H1 (cell line): ENCODE data around the gene FAM219A. TPM values are rescaled to one million over a fixed set of nuclear protein-coding genes. Genes with fewer than 3 reads are reported as not detected.

ENCODE experiments used
- CTCF ChIA-PET: fragments of 300-600 bp; sonication (Branson Sonifier 250); formaldehyde crosslinking; loops from one replicate; lab custom pipeline; 2021; ENCODE audit not compliant: partially characterized antibody; lab: Charles Lee
- POLR2A ChIA-PET: fragments of 300-600 bp; sonication (Branson Sonifier 250); formaldehyde crosslinking; loops from one replicate; lab custom pipeline; 2021; ENCODE audit warnings: inconsistent platforms; ENCODE audit not compliant: partially characterized antibody; lab: Charles Lee
- DNase-seq, 2 experiments: peaks; one replicate each; pipeline versions ENCODE4 v3.0.0 to v3.0.0-alpha.2; 2010 to 2022; ENCODE audit warnings: low spot score in 2 of 2, low read depth in 1 of 2, mixed read lengths in 1 of 2
- FAIRE-seq: peaks from 2 replicates; lab custom pipeline; 2011; peaks lifted over from hg19 to GRCh38; lab: Jason Lieb, UNC
- H2AFZ ChIP-seq: 2 replicates; pipeline ENCODE4 v1.8.1; 2012; ENCODE audit warnings: low read length, inconsistent platforms
- H2AK5ac ChIP-seq: 2 replicates; pipeline ENCODE4 v1.6.1; 2013; ENCODE audit warnings: low read depth, low read length
- H2BK120ac ChIP-seq: replicated peaks from 2 replicates; pipeline ENCODE3; 2013; ENCODE audit warnings: low read depth, low read length, inconsistent platforms
- H2BK12ac ChIP-seq: 2 replicates; pipeline ENCODE4 v1.6.1; 2013; ENCODE audit warnings: low read depth, low read length
- H2BK15ac ChIP-seq: 2 replicates; pipeline ENCODE4 v1.6.1; 2013; ENCODE audit warnings: low read length
- H2BK20ac ChIP-seq: 2 replicates; pipeline ENCODE4 v1.6.1; 2013; ENCODE audit warnings: low read length
- H2BK5ac ChIP-seq: 2 replicates; pipeline ENCODE4 v1.6.1; 2013; ENCODE audit warnings: low read depth, low read length
- H3K14ac ChIP-seq: 2 replicates; pipeline ENCODE4 v1.6.1; 2013; ENCODE audit warnings: inconsistent platforms; ENCODE audit not compliant: insufficient read length
- H3K18ac ChIP-seq: 2 replicates; pipeline ENCODE4 v1.6.1; 2013; ENCODE audit warnings: low read length; ENCODE audit errors: extremely low read depth
- H3K23ac ChIP-seq: 2 replicates; pipeline ENCODE4 v1.6.1; 2013; ENCODE audit warnings: inconsistent platforms; ENCODE audit not compliant: insufficient read length
- H3K23me2 ChIP-seq: 2 replicates; pipeline ENCODE4 v1.6.1; 2013; ENCODE audit warnings: low read depth, low read length
- H3K27ac ChIP-seq: 2 replicates; pipeline ENCODE4 v1.6.1; 2011; ENCODE audit warnings: low read depth, low read length, inconsistent platforms
- H3K27me3 ChIP-seq, 4 experiments: replicated peaks in 1 of 4; 1 replicate in 1 of 4; 2 replicates in 3 of 4; pipeline versions ENCODE4 v1.6.1 to v1.8.1; 2011 to 2013; ENCODE audit warnings: low read length in 3 of 4, mild to moderate bottlenecking in 3 of 4, inconsistent platforms in 2 of 4, mixed read lengths in 2 of 4, moderate library complexity in 1 of 4; ENCODE audit not compliant: control insufficient read depth in 3 of 4, insufficient read depth in 3 of 4; ENCODE audit errors: extremely low read depth in 1 of 4
- H3K36me3 ChIP-seq, 4 experiments: 2 replicates each; pipeline versions ENCODE4 v1.6.1 to v1.8.1; 2011 to 2013; ENCODE audit warnings: mild to moderate bottlenecking in 4 of 4, low read length in 3 of 4, moderate library complexity in 2 of 4, control low read depth in 1 of 4, inconsistent platforms in 1 of 4; ENCODE audit not compliant: insufficient read depth in 4 of 4, control insufficient read depth in 2 of 4
- H3K4ac ChIP-seq: replicated peaks from 2 replicates; pipeline ENCODE3; 2013; ENCODE audit warnings: low read length, low read depth, mixed read lengths, inconsistent platforms; ENCODE audit not compliant: insufficient read length
- H3K4me1 ChIP-seq, 4 experiments: replicated peaks in 1 of 4; 1 replicate in 1 of 4; 2 replicates in 3 of 4; pipeline versions ENCODE4 v1.6.1 to v1.8.1; 2011 to 2013; ENCODE audit warnings: low read length in 3 of 4, inconsistent platforms in 2 of 4, mixed read lengths in 1 of 4; ENCODE audit not compliant: insufficient read depth in 4 of 4, control insufficient read depth in 3 of 4
- H3K4me2 ChIP-seq, 2 experiments: 2 replicates each; pipeline versions ENCODE4 v1.6.1 to v1.8.1; 2011 to 2013; ENCODE audit warnings: low read depth in 2 of 2, low read length in 2 of 2, control low read depth in 1 of 2, inconsistent platforms in 1 of 2, mild to moderate bottlenecking in 1 of 2; ENCODE audit not compliant: insufficient read depth in 1 of 2
- H3K4me3 ChIP-seq, 4 experiments: fragments of 200-600, 300-600 bp in 1 of 4; sonication (generic), shearing (Covaris generic), sonication (Bioruptor Twin) in 1 of 4; 2 replicates each; pipeline versions ENCODE4 v1.5.1 to v1.8.1; 2011 to 2016; ENCODE audit warnings: low read length in 4 of 4, low read depth in 3 of 4, control low read depth in 2 of 4, inconsistent platforms in 2 of 4, mild to moderate bottlenecking in 2 of 4, mixed read lengths in 1 of 4, moderate library complexity in 1 of 4; ENCODE audit not compliant: insufficient read depth in 2 of 4; ENCODE audit errors: extremely low read depth in 1 of 4
- H3K56ac ChIP-seq: replicated peaks from 2 replicates; pipeline ENCODE3; 2013; ENCODE audit warnings: low read depth, mild to moderate bottlenecking, mixed read lengths, low read length, inconsistent platforms; ENCODE audit not compliant: insufficient read length
- H3K79me1 ChIP-seq: 2 replicates; pipeline ENCODE4 v1.6.1; 2013; ENCODE audit warnings: low read depth, low read length, control low read depth
- H3K79me2 ChIP-seq, 2 experiments: 2 replicates each; pipeline versions ENCODE4 v1.6.1 to v1.8.1; 2012 to 2013; ENCODE audit warnings: low read length in 2 of 2, mild to moderate bottlenecking in 2 of 2, inconsistent platforms in 1 of 2; ENCODE audit not compliant: insufficient read depth in 2 of 2, control insufficient read depth in 1 of 2
- H3K9ac ChIP-seq, 4 experiments: replicated peaks in 1 of 4; 1 replicate in 1 of 4; 2 replicates in 3 of 4; pipeline versions ENCODE4 v1.6.1 to v1.8.1; 2011 to 2013; ENCODE audit warnings: low read depth in 3 of 4, low read length in 3 of 4, control low read depth in 2 of 4, mild to moderate bottlenecking in 2 of 4, moderate library complexity in 2 of 4, inconsistent platforms in 1 of 4; ENCODE audit errors: extremely low read depth in 1 of 4
- H3K9me3 ChIP-seq, 2 experiments: 2 replicates each; pipeline versions ENCODE4 v1.6.1 to v1.8.1; 2012 to 2013; ENCODE audit warnings: mild to moderate bottlenecking in 2 of 2, moderate library complexity in 2 of 2, control low read depth in 1 of 2, inconsistent platforms in 1 of 2, low read depth in 1 of 2, low read length in 1 of 2, mixed read lengths in 1 of 2; ENCODE audit not compliant: insufficient read depth in 2 of 2
- H4K20me1 ChIP-seq, 2 experiments: replicated peaks in 1 of 2; 2 replicates each; pipeline versions ENCODE3 to v1.8.1; 2011 to 2013; ENCODE audit warnings: inconsistent platforms in 2 of 2, low read length in 2 of 2, mild to moderate bottlenecking in 1 of 2; ENCODE audit not compliant: insufficient read depth in 2 of 2, control insufficient read depth in 1 of 2
- H4K5ac ChIP-seq: 2 replicates; pipeline ENCODE4 v1.6.1; 2013; ENCODE audit warnings: low read length, low read depth, mixed read lengths, inconsistent platforms; ENCODE audit not compliant: insufficient read length
- H4K8ac ChIP-seq: 2 replicates; pipeline ENCODE4 v1.8.0; 2013; ENCODE audit warnings: mild to moderate bottlenecking, moderate library complexity, low read length, inconsistent platforms; ENCODE audit not compliant: insufficient read depth; ENCODE audit errors: extremely low read depth
- H4K91ac ChIP-seq: replicated peaks from 2 replicates; pipeline ENCODE3; 2013; ENCODE audit warnings: low read length, mixed read lengths, inconsistent platforms; ENCODE audit not compliant: insufficient read length
- SUZ12 ChIP-seq: fragments of 200-600 bp; sonication (generic); IDR thresholded peaks from 2 replicates; pipeline ENCODE4 v1.6.1; 2012; ENCODE audit warnings: mild to moderate bottlenecking, inconsistent platforms, low read length, moderate library complexity, mixed read lengths
- WGBS, 2 experiments: shearing (Covaris generic) in 1 of 2; methylation state at CpG; one replicate each; pipeline versions ENCODE4 v1.1.6 to v1.1.7; 2013 to 2015; ENCODE audit warnings: low lambda C conversion rate in 2 of 2, mixed read lengths in 2 of 2, inconsistent platforms in 1 of 2, low coverage in 1 of 2, missing lambda C conversion rate in 1 of 2; ENCODE audit not compliant: insufficient replicate concordance in 2 of 2, insufficient coverage in 1 of 2, insufficient read length in 1 of 2; ENCODE audit errors: extremely low coverage in 1 of 2, missing lambda C conversion rate in 1 of 2; 5-methylcytosine and 5-hydroxymethylcytosine counted together
- polyA plus RNA-seq, 7 experiments: library from polyadenylated mRNA; depleted of rRNA in 3 of 7; stranded (reverse) in 5 of 7; unstranded in 2 of 7; fragments of >200 nt in 5 of 7; fragments of 200-250 nt in 2 of 7; gene quantifications; 1 replicate in 5 of 7; 2 replicates in 1 of 7; 4 replicates in 1 of 7; pipeline versions ENCODE4 v1.2.1 to v1.2.3, GENCODE V29; 2011 to 2013; ENCODE audit warnings: missing spikeins in 2 of 7, mixed read lengths in 2 of 7
- total RNA-seq: library from RNA; stranded (reverse); fragmentation: NEBNext Ultra II Directional; extraction: Animal tissue kit (Norgen Biotek cat#: 25700); gene quantifications from 2 replicates; pipeline ENCODE4 v1.2.1, GENCODE V29; 2021

FAM219A gene
- total and polyA plus RNA-seq, 2 of the 8 experiments (the other 6 are each of a cell fraction or from before 2014, with no cell fraction given), result 7.7 to 10.4 TPM

DNA sequence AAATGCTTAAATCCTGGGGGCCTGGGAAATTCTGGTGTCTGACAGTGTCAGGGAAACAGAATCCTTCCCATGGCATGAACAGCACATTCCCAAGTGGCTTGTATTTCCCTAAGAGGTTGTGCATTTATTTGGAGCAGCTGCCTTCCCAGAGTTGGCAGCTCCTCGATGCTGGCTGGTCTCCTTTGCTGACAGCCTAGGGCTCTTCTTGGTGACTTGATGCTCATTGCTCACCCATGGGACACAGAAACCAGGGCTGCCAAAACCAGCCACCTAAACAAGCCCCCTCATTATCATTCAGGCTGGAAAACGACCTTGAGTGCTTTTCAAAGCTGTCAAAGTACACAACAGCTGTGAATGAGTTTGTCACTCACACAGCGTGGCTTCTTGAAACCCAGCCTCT, 40.2 kb upstream of the FAM219A start:
- no peak overlapping the region for H2BK15ac ChIP-seq
- CTCF ChIA-PET, result interaction anchor here (0.7 to 9.6 kb wide), 16 partner anchors 13 to 120 kb away, joined by 3 to 114 read pairs (median 17); a partner anchor contains a TSS
- TF ChIP-seq SUZ12, result no peak

More for the DNA sequence above, 40.2 kb upstream of the FAM219A start:
- Histone ChIP-seq H3K23ac (no peak overlapping the region), H4K91ac (no peak overlapping the region), H3K27ac (no peak overlapping the region), H3K18ac (no peak overlapping the region), H2BK5ac (no peak overlapping the region), H2BK12ac (no peak overlapping the region), H3K27me3 (no peaks in the 10 kb centered on the region; a peak in 1 of 7 replicates), H3K9me3 (no peaks in the 10 kb centered on the region), H3K9ac (no peak overlapping the region), H3K79me2 (no peaks in the 10 kb centered on the region), H3K4me3 (no peak overlapping the region), H2AK5ac (no peak overlapping the region), H2BK120ac (no peak overlapping the region), H4K8ac (no peak overlapping the region), H2AFZ (no peak overlapping the region), H3K56ac (no peak overlapping the region), H3K4me2 (no peak overlapping the region), H3K36me3 (no peaks in the 10 kb centered on the region), H3K79me1 (no peaks in the 10 kb centered on the region), H4K5ac (no peak overlapping the region), H4K20me1 (no peaks in the 10 kb centered on the region), H2BK20ac (no peak overlapping the region), H3K4ac (no peak overlapping the region), H3K4me1 (0 out of 7 replicates have a peak, but pooled peaks cover 0 to 3% (median 0%) of the 10 kb centered on the region in 4 experiments), H3K23me2 (no peaks in the 10 kb centered on the region), H3K14ac (no peak overlapping the region)
- POLR2A ChIA-PET, result no interaction called here
- 56% methylated on average over 3 of the region's 3 CpGs; no CpG with 5 or more reads in 1 of the 2 experiments for WGBS, 2 experiments
- DNase-seq (no peak), FAIRE-seq (no peak)
